HL-60/S4 (cell line): ENCODE measurements around the gene GPR21.

Source experiments
- in situ Hi-C: fragments of 300-500 bp; cut with MboI; formaldehyde crosslinking; loops from 2 replicates; pipeline ENCODE4 v1.14.3; 2022; ENCODE audit warnings: low sequenced_read_pairs

Gene GPR21, protein sequence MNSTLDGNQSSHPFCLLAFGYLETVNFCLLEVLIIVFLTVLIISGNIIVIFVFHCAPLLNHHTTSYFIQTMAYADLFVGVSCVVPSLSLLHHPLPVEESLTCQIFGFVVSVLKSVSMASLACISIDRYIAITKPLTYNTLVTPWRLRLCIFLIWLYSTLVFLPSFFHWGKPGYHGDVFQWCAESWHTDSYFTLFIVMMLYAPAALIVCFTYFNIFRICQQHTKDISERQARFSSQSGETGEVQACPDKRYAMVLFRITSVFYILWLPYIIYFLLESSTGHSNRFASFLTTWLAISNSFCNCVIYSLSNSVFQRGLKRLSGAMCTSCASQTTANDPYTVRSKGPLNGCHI

DNA sequence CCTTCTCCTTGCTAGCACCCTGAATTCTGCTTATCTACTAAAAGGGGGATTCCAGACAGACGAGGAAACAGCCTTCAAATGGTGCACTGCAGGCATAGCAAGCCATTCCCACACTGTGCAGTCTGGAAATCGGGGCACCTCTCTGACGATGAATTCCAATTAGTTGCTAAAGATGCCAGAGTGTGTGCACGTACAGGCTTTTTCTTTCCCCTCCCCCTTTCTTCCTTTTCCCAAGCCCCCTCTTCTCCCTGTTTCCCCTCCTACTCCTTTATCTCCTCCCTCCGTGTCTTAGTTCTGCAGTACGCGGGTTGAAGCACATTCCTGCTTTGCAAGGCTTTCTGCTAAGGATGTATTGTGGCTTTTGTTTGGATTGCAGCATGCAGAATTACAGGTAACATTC is at the start of gene GPR21:
GPR21 (plus strand) TSS at position 316 of the 400 bp plus-strand sequence. CDS start 900 bp downstream, outside the sequence.
- in situ Hi-C loops: no loop called here

DNA sequence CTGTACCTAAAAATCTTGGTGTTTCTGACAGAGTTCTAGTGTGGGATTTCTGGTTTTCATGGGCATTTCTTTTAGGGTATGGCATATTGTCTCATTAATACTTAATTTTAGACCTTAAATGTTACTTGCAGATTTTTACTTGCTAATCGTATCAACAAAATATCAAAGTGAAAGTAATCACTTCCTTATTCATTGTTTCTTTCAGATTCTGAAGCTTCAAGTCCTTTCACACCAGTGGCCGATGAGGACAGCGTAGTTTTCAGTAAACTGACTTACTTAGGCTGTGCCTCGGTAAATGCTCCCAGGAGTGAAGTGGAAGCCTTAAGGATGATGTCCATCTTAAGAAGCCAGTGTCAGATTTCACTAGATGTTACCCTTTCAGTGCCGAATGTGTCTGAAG is 47.5 kb upstream of the GPR21 start:
- in situ Hi-C loops: no loop called here

DNA sequence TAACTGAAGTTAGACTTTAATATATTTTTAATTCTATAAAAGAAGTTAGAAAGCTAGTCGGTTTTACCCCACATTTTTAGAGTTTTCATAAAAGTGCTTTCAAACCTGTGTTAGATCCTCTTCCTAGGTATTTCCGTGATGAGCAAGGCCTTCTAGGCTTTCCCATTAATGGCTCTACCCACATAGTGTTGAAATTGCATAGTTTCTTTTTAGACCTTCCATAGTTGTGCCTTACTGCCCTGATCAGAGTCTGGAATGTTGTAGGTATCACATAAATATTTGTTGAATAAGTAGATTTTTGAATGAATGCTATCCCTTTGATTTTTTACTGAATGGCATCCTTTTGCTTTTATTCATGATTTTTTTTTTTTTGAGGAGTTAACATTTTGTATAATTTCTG is 45.3 kb upstream of the GPR21 start:
- in situ Hi-C loops: no loop called here

DNA sequence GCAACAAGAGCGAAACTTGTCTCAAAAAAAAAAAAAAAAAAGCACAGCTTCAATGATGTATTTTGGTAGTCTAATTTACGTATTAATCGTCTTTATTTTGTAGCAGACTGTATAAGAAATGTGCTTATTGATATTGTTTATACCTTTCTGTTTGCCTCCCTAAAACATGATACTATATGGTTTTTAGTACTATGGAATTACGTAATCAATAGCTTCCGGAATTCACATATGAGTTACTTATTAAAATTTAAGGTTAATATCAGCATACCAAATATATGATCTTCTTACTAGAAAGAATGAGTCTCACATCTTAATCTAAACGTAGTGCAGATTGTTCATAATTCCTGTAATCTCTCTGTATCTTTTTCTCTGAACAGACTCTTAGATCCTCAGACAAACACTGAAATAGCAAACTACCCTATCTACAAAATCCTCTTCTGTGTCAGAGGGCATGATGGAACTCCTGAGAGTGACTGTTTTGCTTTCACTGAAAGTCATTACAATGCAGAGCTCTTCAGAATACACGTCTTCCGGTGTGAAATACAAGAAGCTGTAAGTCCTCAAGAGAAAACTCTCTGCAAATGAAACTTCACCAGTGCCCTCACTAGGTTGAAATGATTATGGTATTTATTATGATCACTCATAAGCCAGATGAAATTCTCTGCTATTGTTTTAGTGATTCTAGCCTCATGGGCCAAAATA is 44.4 kb upstream of the GPR21 start:
- in situ Hi-C loops: no loop called here

DNA sequence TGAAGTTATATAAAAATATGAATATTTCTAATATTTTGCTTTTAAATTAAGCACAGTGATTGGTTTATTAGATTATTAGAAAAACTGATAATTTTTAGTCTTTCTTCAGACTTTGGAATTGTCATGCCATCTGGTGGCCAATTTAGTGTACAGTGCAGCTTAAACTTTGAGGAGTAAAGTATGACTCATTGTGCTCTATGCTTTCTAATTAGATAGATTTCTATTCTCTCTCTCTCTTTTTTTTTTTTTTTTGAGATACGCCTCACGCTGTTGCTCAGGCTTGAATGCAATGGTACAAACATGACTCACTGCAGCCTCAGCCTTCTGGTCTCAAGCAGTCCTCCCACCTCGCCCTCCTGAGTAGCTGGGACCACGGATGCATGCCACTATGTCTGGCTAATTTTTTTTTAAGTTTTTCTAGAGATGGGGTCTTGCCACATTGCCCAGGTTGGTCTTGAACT is 42.1 kb upstream of the GPR21 start:
- in situ Hi-C loops: no loop called here

DNA sequence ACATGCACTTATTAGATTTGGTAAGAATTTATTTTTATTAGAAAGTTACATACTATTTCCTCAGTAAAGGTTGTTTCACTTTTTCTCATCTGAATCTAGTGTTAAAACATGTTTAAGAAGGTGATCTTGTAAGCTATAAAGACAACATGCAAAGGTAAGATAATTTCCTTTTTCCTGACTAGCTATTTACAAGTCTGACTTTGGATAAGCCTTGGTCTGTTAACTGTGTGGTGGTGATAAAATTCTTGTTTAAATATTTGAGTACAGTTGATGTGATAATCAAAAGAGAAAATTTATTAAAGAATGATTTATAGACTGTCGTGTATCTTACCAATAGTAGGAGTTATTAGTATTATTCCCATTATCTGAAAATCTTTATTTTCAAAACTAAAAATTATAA is 36.9 kb upstream of the GPR21 start:
- in situ Hi-C loops: no loop called here

DNA sequence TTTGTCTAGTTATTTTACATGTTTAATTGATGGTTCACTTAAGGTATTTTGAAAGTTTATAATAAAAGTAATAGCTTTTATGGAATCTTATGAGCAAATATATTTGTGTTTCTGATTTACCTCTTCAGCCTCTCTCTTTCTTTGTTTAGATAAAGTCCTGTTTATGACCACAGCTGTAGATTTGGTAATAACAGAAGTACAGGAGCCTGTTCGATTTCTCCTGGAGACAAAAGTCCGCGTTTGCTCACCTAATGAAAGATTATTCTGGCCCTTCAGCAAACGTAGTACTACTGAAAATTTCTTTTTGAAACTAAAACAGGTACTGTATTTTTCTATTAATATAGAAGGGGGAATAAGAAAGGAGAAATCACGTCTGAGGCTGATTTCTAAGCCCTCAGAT is 35.0 kb upstream of the GPR21 start:
- in situ Hi-C loops: no loop called here

DNA sequence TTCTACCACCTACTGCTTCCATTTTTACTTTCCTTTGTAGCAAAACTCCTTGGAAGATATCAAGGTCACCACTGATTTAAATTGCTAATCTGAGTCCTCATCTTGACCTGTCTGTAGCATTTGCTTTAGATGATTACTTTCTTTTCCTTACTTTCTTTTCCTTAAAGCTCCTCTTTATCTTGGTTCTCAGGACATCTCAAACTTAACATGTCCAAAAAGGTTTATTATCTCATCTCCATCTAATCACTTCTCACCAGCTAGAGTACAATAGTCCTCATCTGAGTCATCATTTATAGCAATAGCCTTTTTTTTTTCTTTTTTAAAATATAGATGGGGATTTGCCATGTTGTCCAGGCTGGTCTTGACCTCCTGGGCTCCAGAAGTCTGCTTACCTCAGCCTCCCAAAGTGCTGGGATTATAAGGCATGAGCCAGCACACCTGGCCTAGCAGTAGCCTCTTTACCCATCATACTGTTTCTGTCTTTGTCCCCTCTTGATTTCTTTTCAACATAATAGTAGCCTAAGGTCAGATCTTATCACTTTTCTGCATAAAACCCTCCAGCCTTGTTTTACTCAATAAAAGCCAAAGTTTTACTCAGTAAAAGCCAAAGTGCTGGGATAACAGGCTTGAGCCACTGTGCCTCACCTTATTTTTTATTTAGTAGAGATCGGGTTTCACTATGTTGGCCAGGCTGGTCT is 32.9 kb upstream of the GPR21 start:
- in situ Hi-C loops: no loop called here

DNA sequence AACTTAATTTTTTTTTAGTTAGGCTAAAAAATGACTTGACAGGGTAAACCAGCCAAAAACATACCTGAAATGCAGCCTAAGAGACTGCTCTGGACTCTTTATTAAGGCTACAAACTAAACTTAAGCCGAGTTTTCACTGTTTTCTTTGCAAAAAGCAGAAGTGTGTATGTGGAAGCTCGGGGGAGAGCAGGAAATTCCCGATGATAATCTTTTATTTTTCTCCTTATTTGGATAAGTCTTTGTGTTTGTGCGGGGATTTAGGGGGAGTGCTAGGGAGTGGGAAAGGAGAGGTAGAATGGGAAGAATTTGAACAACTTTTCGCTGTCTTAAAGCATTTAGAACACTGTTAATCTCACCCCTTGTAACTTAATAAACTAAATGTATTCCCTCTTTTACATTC is 30.7 kb upstream of the GPR21 start:
- in situ Hi-C loops: no loop called here

DNA sequence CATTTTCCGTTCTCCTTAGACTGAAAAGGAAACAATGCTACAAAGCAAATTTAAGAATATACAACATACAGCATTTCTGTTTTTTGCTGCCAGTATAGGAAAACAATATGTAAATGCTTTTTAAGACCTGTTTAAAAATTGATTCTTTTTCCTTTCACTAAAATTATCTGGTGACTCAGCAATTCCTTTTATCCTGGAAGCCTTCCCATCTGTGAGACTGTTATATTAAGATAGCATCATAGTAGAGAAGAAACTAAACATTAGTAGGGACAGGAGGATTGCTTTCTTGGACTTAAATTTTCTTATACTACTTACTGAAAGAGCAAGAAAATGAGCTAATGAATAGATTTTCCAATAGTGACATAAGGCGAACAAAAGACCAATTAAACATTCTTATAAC is 30.0 kb upstream of the GPR21 start:
- in situ Hi-C loops: no loop called here

DNA sequence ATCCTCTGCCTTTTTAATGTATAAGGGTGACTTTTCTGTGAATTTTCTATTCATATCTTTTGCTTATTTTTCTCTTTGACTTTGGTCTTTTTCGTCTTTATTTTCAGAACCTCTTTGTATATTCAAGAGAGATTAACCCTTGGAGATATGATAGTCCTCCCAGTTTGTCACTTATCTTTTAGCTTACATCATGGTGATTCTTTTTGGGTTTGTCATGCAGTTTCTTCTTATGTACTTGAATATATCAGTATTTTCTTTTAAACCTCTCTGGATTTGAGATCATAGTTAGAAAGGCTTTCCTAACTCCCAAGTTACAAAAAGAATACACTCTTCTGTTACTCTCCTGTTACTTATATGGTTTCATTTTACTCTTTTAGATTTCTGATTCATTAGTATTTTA is 27.5 kb upstream of the GPR21 start:
- in situ Hi-C loops: no loop called here

DNA sequence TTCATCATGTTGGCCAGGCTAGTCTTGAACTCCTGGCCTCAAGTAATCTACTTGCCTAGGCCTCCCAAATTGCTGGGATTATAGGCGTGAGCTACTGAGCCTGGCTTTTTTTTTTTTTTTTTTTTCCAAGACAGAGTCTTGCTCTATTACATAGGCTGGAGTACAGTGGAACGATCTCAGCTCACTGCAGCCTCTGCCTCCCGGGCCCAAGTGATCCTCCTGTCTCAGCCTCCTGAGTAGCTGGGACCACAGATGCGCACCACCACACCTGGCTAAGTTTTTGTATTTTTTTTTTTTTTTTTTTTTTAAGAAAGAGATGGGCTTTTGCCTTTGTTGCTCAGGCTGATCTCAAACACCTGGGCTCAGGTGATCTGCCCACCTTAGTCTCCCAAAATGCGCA is 26.2 kb upstream of the GPR21 start:
- in situ Hi-C loops: no loop called here

DNA sequence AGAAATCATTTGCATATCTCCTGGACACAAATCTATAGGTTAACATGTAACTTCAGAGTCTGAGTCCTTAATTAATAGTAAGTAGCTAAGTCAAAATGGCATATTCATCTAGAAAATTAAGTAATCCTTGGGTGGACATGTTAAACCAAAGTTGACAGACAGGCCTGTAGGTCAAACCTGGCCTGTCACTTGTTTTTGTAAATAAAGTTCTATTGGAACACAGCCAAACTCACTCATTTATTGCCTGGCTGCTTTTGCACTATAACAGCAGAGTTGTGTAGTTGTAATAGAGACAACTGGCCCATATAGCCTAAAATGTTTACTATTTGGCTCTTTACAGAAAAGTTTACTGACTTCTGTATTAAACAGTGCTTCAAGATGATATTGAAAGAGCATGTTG is 24.6 kb upstream of the GPR21 start:
- in situ Hi-C loops: no loop called here

DNA sequence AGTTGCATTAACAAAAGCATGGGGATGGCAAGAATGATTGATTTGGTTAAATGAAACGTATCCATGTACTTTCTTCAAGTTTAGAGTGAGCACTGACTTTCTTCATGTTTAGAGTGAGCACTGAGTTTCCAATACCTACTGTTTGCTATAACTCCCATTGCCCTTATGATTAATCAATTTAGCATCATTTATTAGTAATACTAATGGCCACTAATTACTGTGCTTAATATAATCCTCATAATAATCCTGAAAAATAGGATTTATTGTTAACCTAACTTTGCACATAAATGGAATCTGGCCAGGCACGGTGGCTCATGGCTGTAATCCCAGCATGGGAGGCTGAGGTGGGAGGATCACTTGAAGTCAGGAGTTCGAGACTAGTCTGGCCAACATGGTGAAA is 22.1 kb upstream of the GPR21 start:
- in situ Hi-C loops: no loop called here

DNA sequence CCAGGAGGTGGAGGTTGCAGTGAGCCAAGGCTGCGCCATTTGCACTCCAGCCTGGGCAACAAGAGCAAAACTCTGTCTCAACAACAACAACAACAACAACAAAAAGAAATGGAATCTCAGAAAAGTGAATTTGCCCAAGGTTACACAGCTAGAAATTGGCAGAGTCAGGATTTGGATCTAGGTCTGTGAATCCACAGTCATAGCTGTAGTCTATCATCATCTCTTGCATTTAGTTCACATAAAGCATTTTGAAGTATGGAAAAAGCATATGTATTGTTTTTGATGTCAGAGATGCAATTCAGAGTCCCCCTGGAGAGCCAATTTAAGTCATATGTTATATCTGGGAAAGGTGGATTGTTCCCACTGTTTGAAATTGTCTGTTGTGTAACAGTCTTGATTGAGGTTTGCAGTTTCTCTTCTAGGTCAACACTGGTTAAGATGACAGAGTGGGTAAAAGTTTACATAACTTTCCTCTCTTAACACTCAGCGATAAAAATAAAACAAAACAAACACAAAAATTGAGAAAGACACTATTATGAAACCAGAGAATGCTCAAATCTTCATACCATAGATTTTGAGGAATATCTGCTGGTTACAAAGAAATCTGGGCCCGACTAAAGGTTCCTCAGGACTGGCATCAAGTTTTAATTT is 21.5 kb upstream of the GPR21 start:
- in situ Hi-C loops: no loop called here

DNA sequence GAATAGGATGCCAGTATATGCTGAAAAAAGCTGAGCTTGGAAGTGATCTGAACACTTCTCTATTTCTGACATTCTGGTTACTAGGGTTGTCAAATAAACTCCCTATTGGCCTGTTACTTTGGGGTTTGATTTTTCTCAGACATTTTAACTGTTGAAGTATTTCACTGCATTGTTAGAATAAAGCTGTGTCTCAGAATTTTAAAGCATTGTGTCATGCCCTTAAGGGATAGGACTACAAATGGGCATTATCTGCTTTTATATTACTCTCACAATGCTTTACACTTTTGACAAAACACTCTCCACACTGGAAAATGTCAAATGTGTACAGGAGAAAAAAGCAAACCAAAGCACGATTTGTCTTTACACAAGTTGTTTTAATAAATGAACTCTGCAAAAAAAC is 16.8 kb upstream of the GPR21 start:
- in situ Hi-C loops: no loop called here

DNA sequence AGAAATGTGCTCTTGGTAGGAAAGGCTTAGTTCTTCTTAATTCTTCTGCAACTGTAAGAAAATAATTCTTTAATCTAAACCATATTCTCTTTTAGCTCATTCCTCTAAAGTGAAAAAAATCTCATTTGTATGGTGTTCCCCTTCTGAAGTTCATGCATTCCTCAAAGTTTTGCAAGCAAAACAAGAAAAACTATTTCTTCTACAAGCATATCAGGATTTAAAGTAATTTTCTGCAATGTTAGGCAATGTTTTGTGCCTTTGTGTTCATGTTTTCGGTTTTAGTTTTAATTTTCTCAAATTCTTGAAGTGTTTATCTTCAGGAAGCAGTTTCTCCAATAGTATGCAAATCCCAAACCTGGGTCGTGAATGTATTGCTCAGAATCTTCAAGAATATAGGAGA is 12.7 kb upstream of the GPR21 start:
- in situ Hi-C loops: no loop called here

DNA sequence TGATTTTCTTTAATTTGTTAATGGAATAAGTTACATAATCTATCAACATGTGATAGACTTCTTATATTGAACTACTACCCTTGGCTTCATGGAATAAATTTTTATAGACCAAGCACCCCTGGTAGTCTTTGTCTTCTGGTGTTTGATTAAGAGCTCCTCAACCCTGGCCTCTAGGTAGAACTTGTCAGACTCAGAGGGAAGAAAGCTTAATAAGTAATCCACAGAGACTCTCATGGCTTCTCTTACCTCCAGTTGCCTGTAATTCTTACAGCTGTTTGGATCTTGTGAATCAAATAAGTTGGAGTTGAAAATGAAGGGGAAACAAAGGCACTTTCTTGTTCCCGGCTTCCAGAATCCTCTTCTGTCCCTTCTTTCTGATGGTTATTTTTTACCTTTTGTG is 7.0 kb upstream of the GPR21 start:
- in situ Hi-C loops: no loop called here

DNA sequence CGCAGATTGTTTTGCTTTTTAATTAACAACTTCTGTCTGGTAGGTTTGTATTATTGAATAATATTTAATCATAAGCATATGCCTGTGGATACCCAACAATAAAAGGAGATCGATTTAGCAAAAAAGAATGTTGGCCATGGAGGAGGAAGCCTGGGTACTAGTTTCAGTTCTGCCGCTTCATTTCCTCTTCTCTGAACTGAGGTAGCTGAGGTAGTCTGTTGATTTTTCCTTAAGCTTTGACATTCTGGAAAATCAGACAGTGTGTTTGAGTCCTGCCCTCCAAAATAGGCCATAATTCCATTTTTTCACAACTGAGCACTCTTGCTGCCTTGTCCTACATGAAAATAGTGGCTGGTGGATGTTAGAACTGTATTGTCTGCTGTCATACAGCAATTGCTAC is 6.0 kb upstream of the GPR21 start:
- in situ Hi-C loops: no loop called here

DNA sequence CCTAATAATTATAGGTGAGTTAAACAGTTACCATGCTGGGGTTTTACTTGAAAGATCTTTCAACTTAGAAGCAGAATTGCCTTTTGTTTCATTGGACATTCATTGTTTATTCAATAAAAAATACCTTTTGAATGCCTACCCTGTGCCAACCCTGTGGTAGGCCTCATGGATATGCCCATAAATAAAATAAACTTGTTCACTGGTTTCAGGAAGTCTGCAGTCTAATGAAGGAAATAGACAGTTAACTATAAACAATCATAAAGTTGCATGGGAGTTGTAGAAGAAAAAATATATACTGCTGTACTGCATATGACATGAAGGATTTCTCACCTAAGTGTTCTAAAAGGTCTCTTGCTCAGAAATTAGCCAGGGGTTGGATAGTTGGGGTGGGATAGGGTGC is 5.3 kb upstream of the GPR21 start:
- in situ Hi-C loops: no loop called here

DNA sequence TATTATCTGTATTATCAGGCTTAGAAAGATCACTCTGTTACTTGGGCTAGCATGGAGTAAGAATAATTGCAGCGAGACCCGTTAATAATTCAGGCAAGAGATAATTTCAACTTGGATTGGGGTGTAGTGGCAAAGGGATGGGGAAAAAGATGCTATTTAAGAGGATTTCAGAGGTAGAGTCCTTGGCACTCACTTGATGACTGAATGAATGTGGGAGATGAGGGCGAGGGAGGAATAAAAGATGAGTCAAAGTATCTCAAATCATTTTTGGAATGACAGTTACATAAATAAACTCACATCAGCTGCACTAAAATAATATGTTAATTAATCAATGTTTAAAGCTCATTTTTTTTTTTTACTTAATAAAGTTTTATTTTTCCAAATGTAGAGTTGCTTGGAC is 4.5 kb upstream of the GPR21 start:
- in situ Hi-C loops: no loop called here
